OCI-LY7 (cell line): ENCODE data around the gene MIER2. TPM values are rescaled to one million over a fixed set of nuclear protein-coding genes. Genes with fewer than 3 reads are reported as not detected.
A peak's percentile ranks its signal among the peaks of the same experiment; 100 is the strongest.
"Not testable (repeated sequence)": the region's sequence is repeated elsewhere in the genome, so short reads cannot be mapped to it uniquely, and the experiment has no call there.

Source experiments
- BruUV-seq: library from RNA; stranded (reverse); fragments of 400-500 nt; replicated peaks from 2 replicates; lab custom pipeline; 2021; lab: Mats Ljungman, UMichigan
- CTCF ChIA-PET: fragments of 300-600 bp; sonication (Branson Sonifier 250); formaldehyde crosslinking; loops from one replicate; lab custom pipeline; 2022; ENCODE audit warnings: antibody characterized with exemption; ENCODE audit not compliant: unreplicated experiment; lab: Charles Lee
- POLR2A ChIA-PET: fragments of 300-600 bp; sonication (Branson Sonifier 250); formaldehyde crosslinking; loops from one replicate; lab custom pipeline; 2022; ENCODE audit warnings: antibody characterized with exemption; lab: Charles Lee
- DNase-seq: peaks from one replicate; pipeline ENCODE4 v3.0.0-alpha.2; 2015; ENCODE audit warnings: low spot score
- H2AFZ ChIP-seq: fragments of 200-600 bp; sonication (generic), shearing (Covaris generic); 2 replicates; pipeline ENCODE4 v1.6.1; 2014; ENCODE audit warnings: mild to moderate bottlenecking, antibody characterized with exemption, low read length, moderate library complexity
- H3K27ac ChIP-seq: fragments of 200-600 bp; sonication (generic); 2 replicates; pipeline ENCODE4 v1.5.1; 2014; ENCODE audit warnings: mixed run types, low read depth, mild to moderate bottlenecking, moderate library complexity, low read length, inconsistent platforms; ENCODE audit not compliant: poor library complexity, severe bottlenecking
- H3K36me3 ChIP-seq: fragments of 200-600 bp; sonication (generic); 2 replicates; pipeline ENCODE4 v1.6.1; 2014; ENCODE audit warnings: mild to moderate bottlenecking, antibody characterized with exemption, low read length, moderate library complexity, mixed read lengths; ENCODE audit not compliant: insufficient read depth
- H3K4me1 ChIP-seq: fragments of 200-600 bp; sonication (generic); 2 replicates; pipeline ENCODE4 v1.5.1; 2014; ENCODE audit warnings: mild to moderate bottlenecking, low read length; ENCODE audit not compliant: insufficient read depth, poor library complexity, severe bottlenecking
- H3K4me2 ChIP-seq: fragments of 200-600 bp; sonication (generic); 2 replicates; pipeline ENCODE4 v1.6.1; 2014; ENCODE audit warnings: mild to moderate bottlenecking, low read length
- H3K4me3 ChIP-seq: fragments of 200-600 bp; sonication (generic); 2 replicates; pipeline ENCODE4 v1.5.1; 2014; ENCODE audit warnings: mild to moderate bottlenecking, low read depth, low read length; ENCODE audit not compliant: poor library complexity, severe bottlenecking
- H3K79me2 ChIP-seq: fragments of 200-600 bp; sonication (generic); 2 replicates; pipeline ENCODE4 v1.6.1; 2016; ENCODE audit warnings: low read depth, mild to moderate bottlenecking, low read length, moderate library complexity, mixed read lengths; ENCODE audit not compliant: insufficient read depth
- H3K9me2 ChIP-seq: fragments of 200-600 bp; sonication (generic); 2 replicates; pipeline ENCODE4 v1.6.1; 2016; ENCODE audit warnings: mild to moderate bottlenecking, low read length, mixed read lengths; ENCODE audit not compliant: insufficient read depth
- H3K9me3 ChIP-seq: fragments of 200-600 bp; sonication (generic); 2 replicates; pipeline ENCODE4 v1.6.1; 2014; ENCODE audit warnings: mild to moderate bottlenecking, mixed run types, low read length, mixed read lengths
- H4K20me1 ChIP-seq: fragments of 200-600 bp; sonication (generic); 2 replicates; pipeline ENCODE4 v1.6.1; 2014; ENCODE audit warnings: mild to moderate bottlenecking, antibody characterized with exemption, low read length, moderate library complexity, mixed read lengths; ENCODE audit not compliant: insufficient read depth
- CTCF ChIP-seq: fragments of 200-600 bp; sonication (generic); conservative IDR thresholded peaks from 2 replicates; pipeline ENCODE4 v1.5.1; 2014; ENCODE audit warnings: mild to moderate bottlenecking, antibody characterized with exemption, low read length, moderate library complexity, mixed read lengths
- EZH2phosphoT487 ChIP-seq: fragments of 200-600 bp; sonication (generic); IDR thresholded peaks from 2 replicates; pipeline ENCODE4 v1.6.1; 2018; ENCODE audit warnings: low read depth, borderline replicate concordance, mild to moderate bottlenecking, mixed run types, antibody characterized with exemption, low read length, moderate library complexity, mixed read lengths
- intact Hi-C: fragments of 100-400 bp; cut with micrococcal nuclease; formaldehyde crosslinking; loops from one replicate; pipeline ENCODE4 v1.10.0; 2022; ENCODE audit not compliant: unreplicated experiment
- total RNA-seq, 2 experiments: library from RNA; depleted of rRNA in 1 of 2; stranded (reverse); fragments of >200 nt in 1 of 2; shearing (Covaris generic) in 1 of 2; gene quantifications; 2 replicates each; pipeline ENCODE4 v1.2.3, GENCODE V29; 2014 to 2022

The MIER2 gene
- total RNA-seq, 2 experiments from 2014 or later: 29.1 to 30.2 TPM

- Histone ChIP-seq H3K4me2 (peak overlapping the region; percentile 38), H3K4me1 (peaks cover 37% of the 10 kb centered on the region), H3K36me3 (no peaks in the 10 kb centered on the region), H3K79me2 (no peaks in the 10 kb centered on the region), H2AFZ (no peak overlapping the region; the same call in 1 of the 2 replicates), H3K4me3 (peak overlapping the region; percentile 12), H3K9me2 (no peaks in the 10 kb centered on the region), H3K9me3 (no peaks in the 10 kb centered on the region; the same call in 1 of the 2 replicates), H4K20me1 (no peaks in the 10 kb centered on the region), H3K27ac (peak overlapping the region; percentile 37)
- no peak for TF ChIP-seq CTCF
- TF ChIP-seq EZH2phosphoT487: no peak
- ChIA-PET CTCF (no interaction called here), POLR2A (no interaction called here)
- intact Hi-C loops: no loop called here
- BruUV-seq: no TSS peak
- DNase-seq: peak; percentile 29
Observed at GRCh38 chr19:384799-385169, 40.2 kb upstream of the MIER2 start.

GRCh38 chr19:383922-384798 lies 39.6 kb upstream of the MIER2 start:
- CTCF ChIA-PET: no interaction called here
- Histone ChIP-seq H2AFZ (no peak overlapping the region; the same call in 1 of the 2 replicates), H4K20me1 (no peaks in the 10 kb centered on the region), H3K4me3 (peak overlapping the region; percentile 3), H3K4me1 (peaks cover 37% of the 10 kb centered on the region), H3K4me2 (peak overlapping the region; percentile 38), H3K36me3 (no peaks in the 10 kb centered on the region), H3K9me3 (no peaks in the 10 kb centered on the region; the same call in 1 of the 2 replicates), H3K79me2 (no peaks in the 10 kb centered on the region), H3K27ac (peak overlapping the region; percentile 37), H3K9me2 (no peaks in the 10 kb centered on the region)
- no peak for DNase-seq
- intact Hi-C loops: no loop called here
- TF ChIP-seq EZH2phosphoT487: no peak
- peak; percentile 25 for TF ChIP-seq CTCF
- POLR2A ChIA-PET: no interaction called here
- BruUV-seq: no TSS peak

- Histone ChIP-seq H3K9me2 (no peaks in the 10 kb centered on the region), H4K20me1 (no peaks in the 10 kb centered on the region), H2AFZ (peak overlapping the region; percentile 70; the same call in 1 of the 2 replicates), H3K4me3 (peak overlapping the region; percentile 56), H3K4me2 (peak overlapping the region; percentile 67), H3K36me3 (no peaks in the 10 kb centered on the region), H3K9me3 (no peaks in the 10 kb centered on the region; the same call in 1 of the 2 replicates), H3K27ac (peak overlapping the region; percentile 88), H3K4me1 (peaks cover 37% of the 10 kb centered on the region), H3K79me2 (no peaks in the 10 kb centered on the region)
- TF ChIP-seq EZH2phosphoT487 (no peak), CTCF (no peak)
- no peak for DNase-seq
- intact Hi-C loops: no loop called here
- ChIA-PET CTCF (interaction anchor here (0.6 kb wide), 1 partner anchor 14 kb away, joined by 3 read pairs; no protein-coding TSS in a partner anchor), POLR2A (interaction anchor here (0.6 to 1.0 kb wide), 2 partner anchors 40 to 346 kb away, joined by 3 to 6 read pairs; no protein-coding TSS in a partner anchor)
- TSS peak; percentile 90 for BruUV-seq
Observed at GRCh38 chr19:383040-383439, 38.4 kb upstream of the MIER2 start.

- peak overlapping the region; percentile 88 for H3K27ac ChIP-seq
- H3K4me3 ChIP-seq: peak overlapping the region; percentile 56
- POLR2A ChIA-PET: interaction anchor here (0.6 to 1.0 kb wide), 2 partner anchors 39 to 347 kb away, joined by 3 to 6 read pairs; no protein-coding TSS in a partner anchor
- H3K36me3 ChIP-seq, H3K9me3 ChIP-seq, H4K20me1 ChIP-seq, H3K9me2 ChIP-seq, H3K79me2 ChIP-seq, BruUV-seq: not testable (repeated sequence)
- DNase-seq: peak; percentile 72
- peak overlapping the region; percentile 70; the same call in 1 of the 2 replicates for H2AFZ ChIP-seq
- peaks cover 37% of the 10 kb centered on the region for H3K4me1 ChIP-seq
- peak overlapping the region; percentile 67 for H3K4me2 ChIP-seq
- CTCF ChIA-PET: interaction anchor here (0.6 kb wide), 1 partner anchor 14 kb away, joined by 3 read pairs; no protein-coding TSS in a partner anchor
- intact Hi-C loops: loop anchor here (1.0 kb wide), 1 partner anchor 129 kb away; no protein-coding TSS in a partner anchor
Observed at GRCh38 chr19:382578-382977, 38.0 kb upstream of the MIER2 start.
